Retinal pigment epithelial cell (primary cell): ENCODE results near the gene PAK1.
"Not testable (repeated sequence)": the region's sequence is repeated elsewhere in the genome, so short reads cannot be mapped to it uniquely, and the experiment has no call there.

Experiments used
- DNase-seq: peaks from one replicate; pipeline ENCODE4 v3.0.0-alpha.2; 2010; ENCODE audit warnings: low read depth
- H3K4me3 ChIP-seq: 2 replicates; pipeline ENCODE4 v1.5.1; 2011; ENCODE audit warnings: mild to moderate bottlenecking, low read length, control low read depth, moderate library complexity
- CTCF ChIP-seq: conservative IDR thresholded peaks from 2 replicates; pipeline ENCODE4 v1.5.1; 2011; ENCODE audit warnings: low read depth, low read length, control low read depth, inconsistent platforms

PAK1 gene

GRCh38 chr11:77397631-77398030, 76.3 kb downstream of the PAK1 start:
- no peak for DNase-seq
- H3K4me3 ChIP-seq = no peak overlapping the region
- TF ChIP-seq CTCF = no peak

GRCh38 chr11:77396911-77397310, 77.0 kb downstream of the PAK1 start:
- no peak for TF ChIP-seq CTCF
- H3K4me3 ChIP-seq = no peak overlapping the region
- DNase-seq = no peak

GRCh38 chr11:77396305-77396704, 77.6 kb downstream of the PAK1 start:
- no peak for TF ChIP-seq CTCF
- DNase-seq = no peak
- H3K4me3 ChIP-seq = no peak overlapping the region

GRCh38 chr11:77395460-77396173, 78.3 kb downstream of the PAK1 start:
- no peak for DNase-seq

GRCh38 chr11:77392842-77393241, 81.1 kb downstream of the PAK1 start:
- no peak overlapping the region for H3K4me3 ChIP-seq
- DNase-seq = no peak
- no peak for TF ChIP-seq CTCF

More at GRCh38 chr11:77395460-77396173, 78.3 kb downstream of the PAK1 start:
- no peak for TF ChIP-seq CTCF
- H3K4me3 ChIP-seq = no peak overlapping the region

GRCh38 chr11:77387701-77388100, 86.2 kb downstream of the PAK1 start:
- TF ChIP-seq CTCF = no peak
- no peak overlapping the region for H3K4me3 ChIP-seq
- no peak for DNase-seq

- DNase-seq = no peak
- H3K4me3 ChIP-seq = no peak overlapping the region
- no peak for TF ChIP-seq CTCF
These were observed 87.7 kb downstream of the PAK1 start for GRCh38 chr11:77386178-77386577.

- not testable (repeated sequence) for H3K4me3 ChIP-seq
These were observed 88.6 kb downstream of the PAK1 start for GRCh38 chr11:77385255-77385771.

More at GRCh38 chr11:77385255-77385771, 88.6 kb downstream of the PAK1 start:
- not testable (repeated sequence) for DNase-seq
